ENCODE measurements around the gene C1GALT1C1. TPM values are rescaled to one million over a fixed set of nuclear protein-coding genes. Genes with fewer than 3 reads are reported as not detected.
"Not testable (repeated sequence)": the region's sequence is repeated elsewhere in the genome, so short reads cannot be mapped to it uniquely, and the experiment has no call there.

Gene C1GALT1C1
- polyA plus RNA-seq, 1 donor from 2014 or later: 26.6 TPM

GRCh38 chrX:120660637-120661036 lies 30.8 kb upstream of the C1GALT1C1 start:
- H3K9ac ChIP-seq (ENCODE audit: low read length): no peak overlapping the region
- H3K4me3 ChIP-seq (ENCODE audit: low read length): no peak overlapping the region
- no peak overlapping the region for H3K27ac ChIP-seq (ENCODE audit: low read length)
- no peak for TF ChIP-seq CTCF (IDR thresholded peaks at IDR 0.05; ENCODE audit: poor library complexity, severe bottlenecking)
- no peak for TF ChIP-seq SMC3 (conservative IDR thresholded peaks at IDR 0.05; ENCODE audit: poor library complexity)
- TF ChIP-seq EP300 (conservative IDR thresholded peaks at IDR 0.05; ENCODE audit: poor library complexity, severe bottlenecking): no peak
- no peak for TF ChIP-seq EZH2 (IDR thresholded peaks at IDR 0.05; ENCODE audit: borderline replicate concordance, insufficient read depth, low read length, poor library complexity, severe bottlenecking)
- no peak for TF ChIP-seq TAF1 (IDR thresholded peaks at IDR 0.05; ENCODE audit: low read depth)
- no peak for TF ChIP-seq RAD21 (conservative IDR thresholded peaks at IDR 0.05)
- TF ChIP-seq REST (IDR thresholded peaks at IDR 0.05; ENCODE audit: borderline replicate concordance): no peak
- TF ChIP-seq MXI1 (conservative IDR thresholded peaks at IDR 0.05; ENCODE audit: poor library complexity, severe bottlenecking): no peak
- no peak for TF ChIP-seq POLR2AphosphoS5 (IDR thresholded peaks at IDR 0.05)
- no peaks in the 10 kb centered on the region for H3K27me3 ChIP-seq (ENCODE audit: insufficient read depth, low read depth, low read length)
- H3K79me2 ChIP-seq (replicated peaks; ENCODE audit: insufficient read depth, low read length): no peaks in the 10 kb centered on the region
- H3K36me3 ChIP-seq (ENCODE audit: insufficient read depth, low read length): no peaks in the 10 kb centered on the region
- H4K20me1 ChIP-seq (ENCODE audit: insufficient read depth): no peaks in the 10 kb centered on the region
- H3F3A ChIP-seq (ENCODE audit: insufficient read depth, low read length, poor library complexity, severe bottlenecking): no peaks in the 10 kb centered on the region
- no peak overlapping the region for H2AFZ ChIP-seq (ENCODE audit: low read depth, low read length)
- H3K4me2 ChIP-seq (ENCODE audit: low read length): no peak overlapping the region
- H3K9me3 ChIP-seq (ENCODE audit: low read length): no peaks in the 10 kb centered on the region
- H3K9me2 ChIP-seq (ENCODE audit: insufficient read depth, low read length): no peaks in the 10 kb centered on the region

- Histone ChIP-seq H3K9ac (ENCODE audit: low read length) (no peak overlapping the region), H3K36me3 (ENCODE audit: insufficient read depth, low read length) (no peaks in the 10 kb centered on the region), H3K4me2 (ENCODE audit: low read length) (no peak overlapping the region), H3K4me3 (ENCODE audit: low read length) (no peak overlapping the region), H3K9me3 (ENCODE audit: low read length) (no peaks in the 10 kb centered on the region), H3K27me3 (ENCODE audit: insufficient read depth, low read depth, low read length) (no peaks in the 10 kb centered on the region), H3F3A (ENCODE audit: insufficient read depth, low read length, poor library complexity, severe bottlenecking) (no peaks in the 10 kb centered on the region), H3K27ac (ENCODE audit: low read length) (no peak overlapping the region), H4K20me1 (ENCODE audit: insufficient read depth) (no peaks in the 10 kb centered on the region), H2AFZ (ENCODE audit: low read depth, low read length) (no peak overlapping the region), H3K79me2 (replicated peaks; ENCODE audit: insufficient read depth, low read length) (no peaks in the 10 kb centered on the region), H3K9me2 (ENCODE audit: insufficient read depth, low read length) (no peaks in the 10 kb centered on the region)
- TF ChIP-seq REST (IDR thresholded peaks at IDR 0.05; ENCODE audit: borderline replicate concordance): no peak
- TF ChIP-seq POLR2AphosphoS5 (IDR thresholded peaks at IDR 0.05): no peak
- TF ChIP-seq EZH2 (IDR thresholded peaks at IDR 0.05; ENCODE audit: borderline replicate concordance, insufficient read depth, low read length, poor library complexity, severe bottlenecking): no peak
- TF ChIP-seq RAD21 (conservative IDR thresholded peaks at IDR 0.05): no peak
- TF ChIP-seq CTCF (IDR thresholded peaks at IDR 0.05; ENCODE audit: poor library complexity, severe bottlenecking): no peak
- no peak for TF ChIP-seq TAF1 (IDR thresholded peaks at IDR 0.05; ENCODE audit: low read depth)
- TF ChIP-seq MXI1 (conservative IDR thresholded peaks at IDR 0.05; ENCODE audit: poor library complexity, severe bottlenecking): no peak
- TF ChIP-seq EP300 (conservative IDR thresholded peaks at IDR 0.05; ENCODE audit: poor library complexity, severe bottlenecking): no peak
- TF ChIP-seq SMC3 (conservative IDR thresholded peaks at IDR 0.05; ENCODE audit: poor library complexity): no peak
These were observed 23.1 kb upstream of the C1GALT1C1 start for GRCh38 chrX:120653000-120653399.

- H4K20me1 ChIP-seq (ENCODE audit: insufficient read depth): not testable (repeated sequence)
These were observed 22.4 kb upstream of the C1GALT1C1 start for GRCh38 chrX:120652256-120652655.

More at GRCh38 chrX:120652256-120652655, 22.4 kb upstream of the C1GALT1C1 start:
- not testable (repeated sequence) for H2AFZ ChIP-seq (ENCODE audit: low read depth, low read length); H3K27me3 ChIP-seq (ENCODE audit: insufficient read depth, low read depth, low read length); H3K4me3 ChIP-seq (ENCODE audit: low read length); H3K27ac ChIP-seq (ENCODE audit: low read length); H3K9me2 ChIP-seq (ENCODE audit: insufficient read depth, low read length); H3K9me3 ChIP-seq (ENCODE audit: low read length); H3F3A ChIP-seq (ENCODE audit: insufficient read depth, low read length, poor library complexity, severe bottlenecking); H3K36me3 ChIP-seq (ENCODE audit: insufficient read depth, low read length); H3K4me2 ChIP-seq (ENCODE audit: low read length); H3K79me2 ChIP-seq (replicated peaks; ENCODE audit: insufficient read depth, low read length); H3K9ac ChIP-seq (ENCODE audit: low read length)

Measured in neural cell (in vitro differentiated cells).